HL-60 (cell line): ENCODE measurements around the gene USP8.

Experiments used
- DNase-seq, 2 experiments: peaks; one replicate each; pipeline ENCODE4 v3.0.0-alpha.2; 2010 to 2020; ENCODE audit warnings: low read depth in 1 of 2, low spot score in 1 of 2
- H3K27ac ChIP-seq: fragments of 250-450 bp; sonication (Bioruptor Pico); replicated peaks from 2 replicates; pipeline ENCODE4 v1.5.1; 2020; ENCODE audit warnings: mild to moderate bottlenecking, moderate library complexity
- H3K27me3 ChIP-seq: fragments of 250-450 bp; sonication (Bioruptor Pico); 2 replicates; pipeline ENCODE4 v1.5.1; 2021; ENCODE audit warnings: mild to moderate bottlenecking, moderate library complexity; ENCODE audit not compliant: insufficient read depth, poor library complexity, severe bottlenecking
- H3K4me3 ChIP-seq: replicated peaks from 2 replicates; pipeline ENCODE4 v1.5.1; 2011; ENCODE audit warnings: mild to moderate bottlenecking, control low read depth, low read length; ENCODE audit not compliant: insufficient read depth
- GABPA ChIP-seq: IDR thresholded peaks from 2 replicates; pipeline ENCODE4 v1.6.1; 2012; ENCODE audit warnings: low read depth
- POLR2AphosphoS5 ChIP-seq: IDR thresholded peaks from 2 replicates; pipeline ENCODE4 v1.6.1; 2012; ENCODE audit warnings: low read depth
- SPI1 ChIP-seq: IDR thresholded peaks from 2 replicates; pipeline ENCODE4 v1.6.1; 2012; ENCODE audit warnings: low read depth, mild to moderate bottlenecking, borderline replicate concordance
- TF ChIP-seq, protein P1 (sequence below): IDR thresholded peaks from 2 replicates; pipeline ENCODE4 v1.6.1; 2012; ENCODE audit warnings: low read depth; ENCODE audit not compliant: insufficient replicate concordance
- TF ChIP-seq, protein P2 (sequence below): IDR thresholded peaks from one replicate; pipeline ENCODE4 v1.5.1; 2011; ENCODE audit warnings: low read length, control low read depth, inconsistent platforms; ENCODE audit not compliant: insufficient read depth

Gene USP8

DNA sequence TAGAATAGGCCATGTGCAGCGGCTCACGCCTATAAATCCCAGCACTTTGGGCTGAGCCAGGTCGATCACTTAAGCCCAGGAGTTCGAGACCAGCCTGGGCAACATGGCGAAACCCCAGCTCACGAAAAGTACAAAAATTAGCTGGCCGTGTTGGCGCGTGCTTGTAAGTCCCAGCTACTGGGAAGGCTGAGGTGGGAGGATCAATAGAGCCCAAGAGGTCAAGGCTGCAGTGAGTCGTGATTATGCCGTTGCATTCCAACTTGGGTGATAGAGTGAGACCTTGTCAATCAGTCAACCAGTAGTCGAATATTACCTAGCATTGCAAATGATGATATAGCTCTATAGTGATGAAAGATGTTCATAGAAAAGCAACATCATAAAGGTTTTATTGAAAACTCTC, 51.9 kb downstream of the USP8 start:
- H3K27ac ChIP-seq = no peak overlapping the region
- no peak for DNase-seq
- TF ChIP-seq, protein P1, sequence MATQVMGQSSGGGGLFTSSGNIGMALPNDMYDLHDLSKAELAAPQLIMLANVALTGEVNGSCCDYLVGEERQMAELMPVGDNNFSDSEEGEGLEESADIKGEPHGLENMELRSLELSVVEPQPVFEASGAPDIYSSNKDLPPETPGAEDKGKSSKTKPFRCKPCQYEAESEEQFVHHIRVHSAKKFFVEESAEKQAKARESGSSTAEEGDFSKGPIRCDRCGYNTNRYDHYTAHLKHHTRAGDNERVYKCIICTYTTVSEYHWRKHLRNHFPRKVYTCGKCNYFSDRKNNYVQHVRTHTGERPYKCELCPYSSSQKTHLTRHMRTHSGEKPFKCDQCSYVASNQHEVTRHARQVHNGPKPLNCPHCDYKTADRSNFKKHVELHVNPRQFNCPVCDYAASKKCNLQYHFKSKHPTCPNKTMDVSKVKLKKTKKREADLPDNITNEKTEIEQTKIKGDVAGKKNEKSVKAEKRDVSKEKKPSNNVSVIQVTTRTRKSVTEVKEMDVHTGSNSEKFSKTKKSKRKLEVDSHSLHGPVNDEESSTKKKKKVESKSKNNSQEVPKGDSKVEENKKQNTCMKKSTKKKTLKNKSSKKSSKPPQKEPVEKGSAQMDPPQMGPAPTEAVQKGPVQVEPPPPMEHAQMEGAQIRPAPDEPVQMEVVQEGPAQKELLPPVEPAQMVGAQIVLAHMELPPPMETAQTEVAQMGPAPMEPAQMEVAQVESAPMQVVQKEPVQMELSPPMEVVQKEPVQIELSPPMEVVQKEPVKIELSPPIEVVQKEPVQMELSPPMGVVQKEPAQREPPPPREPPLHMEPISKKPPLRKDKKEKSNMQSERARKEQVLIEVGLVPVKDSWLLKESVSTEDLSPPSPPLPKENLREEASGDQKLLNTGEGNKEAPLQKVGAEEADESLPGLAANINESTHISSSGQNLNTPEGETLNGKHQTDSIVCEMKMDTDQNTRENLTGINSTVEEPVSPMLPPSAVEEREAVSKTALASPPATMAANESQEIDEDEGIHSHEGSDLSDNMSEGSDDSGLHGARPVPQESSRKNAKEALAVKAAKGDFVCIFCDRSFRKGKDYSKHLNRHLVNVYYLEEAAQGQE = no peak
- TF ChIP-seq POLR2AphosphoS5 (no peak), SPI1 (no peak), GABPA (no peak)
- TF ChIP-seq, protein P2, sequence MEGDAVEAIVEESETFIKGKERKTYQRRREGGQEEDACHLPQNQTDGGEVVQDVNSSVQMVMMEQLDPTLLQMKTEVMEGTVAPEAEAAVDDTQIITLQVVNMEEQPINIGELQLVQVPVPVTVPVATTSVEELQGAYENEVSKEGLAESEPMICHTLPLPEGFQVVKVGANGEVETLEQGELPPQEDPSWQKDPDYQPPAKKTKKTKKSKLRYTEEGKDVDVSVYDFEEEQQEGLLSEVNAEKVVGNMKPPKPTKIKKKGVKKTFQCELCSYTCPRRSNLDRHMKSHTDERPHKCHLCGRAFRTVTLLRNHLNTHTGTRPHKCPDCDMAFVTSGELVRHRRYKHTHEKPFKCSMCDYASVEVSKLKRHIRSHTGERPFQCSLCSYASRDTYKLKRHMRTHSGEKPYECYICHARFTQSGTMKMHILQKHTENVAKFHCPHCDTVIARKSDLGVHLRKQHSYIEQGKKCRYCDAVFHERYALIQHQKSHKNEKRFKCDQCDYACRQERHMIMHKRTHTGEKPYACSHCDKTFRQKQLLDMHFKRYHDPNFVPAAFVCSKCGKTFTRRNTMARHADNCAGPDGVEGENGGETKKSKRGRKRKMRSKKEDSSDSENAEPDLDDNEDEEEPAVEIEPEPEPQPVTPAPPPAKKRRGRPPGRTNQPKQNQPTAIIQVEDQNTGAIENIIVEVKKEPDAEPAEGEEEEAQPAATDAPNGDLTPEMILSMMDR = no peak
- H3K27me3 ChIP-seq = no peaks in the 10 kb centered on the region
- no peak overlapping the region for H3K4me3 ChIP-seq

DNA sequence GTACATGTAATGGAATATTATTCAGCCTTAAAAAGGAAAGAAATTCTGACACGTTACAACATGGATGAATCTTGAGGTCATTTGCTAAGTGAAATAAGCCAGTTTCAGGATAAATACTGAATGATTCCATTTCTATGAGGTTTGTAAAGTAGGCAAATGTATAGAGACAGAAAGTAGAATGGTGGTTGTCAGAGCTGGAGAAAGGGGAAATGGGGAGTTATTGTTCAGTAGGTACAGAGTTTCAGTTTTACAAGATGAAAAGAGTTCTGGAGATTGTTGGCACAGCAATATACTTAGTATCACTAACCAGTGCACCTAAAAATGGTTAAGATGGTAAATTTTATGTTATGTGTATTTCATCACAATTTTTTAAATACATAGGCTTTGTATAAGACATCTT, 60.6 kb downstream of the USP8 start:
- DNase-seq = no peak
- no peak for TF ChIP-seq SPI1
- TF ChIP-seq, protein P2 = no peak
- H3K4me3 ChIP-seq = no peak overlapping the region
- no peaks in the 10 kb centered on the region for H3K27me3 ChIP-seq
- H3K27ac ChIP-seq = no peak overlapping the region

DNA sequence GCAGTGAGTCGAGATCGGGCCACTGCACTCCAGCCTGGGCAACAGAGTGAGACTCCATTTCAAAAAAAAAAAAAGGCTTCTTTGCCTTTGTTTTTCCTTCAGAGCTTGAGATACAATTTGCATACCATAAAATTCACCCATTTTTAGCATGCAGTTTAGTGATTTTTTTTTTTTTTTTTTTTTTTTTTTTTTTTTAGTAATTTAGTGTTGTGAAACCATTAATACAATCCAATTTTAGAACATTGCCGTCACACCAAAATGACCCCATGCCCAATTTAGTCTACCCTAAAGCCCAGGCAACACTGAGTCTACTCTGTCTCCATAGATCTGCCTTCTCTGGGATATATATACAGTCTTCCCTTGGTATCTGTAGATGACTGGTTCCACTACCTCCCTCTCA, 61.2 kb downstream of the USP8 start:
- H3K4me3 ChIP-seq = no peak overlapping the region
- TF ChIP-seq POLR2AphosphoS5 (no peak), SPI1 (no peak), GABPA (no peak)
- TF ChIP-seq, protein P2 = no peak
- TF ChIP-seq, protein P1 = no peak
- H3K27ac ChIP-seq = no peak overlapping the region
- DNase-seq = no peak
- no peaks in the 10 kb centered on the region for H3K27me3 ChIP-seq

DNA sequence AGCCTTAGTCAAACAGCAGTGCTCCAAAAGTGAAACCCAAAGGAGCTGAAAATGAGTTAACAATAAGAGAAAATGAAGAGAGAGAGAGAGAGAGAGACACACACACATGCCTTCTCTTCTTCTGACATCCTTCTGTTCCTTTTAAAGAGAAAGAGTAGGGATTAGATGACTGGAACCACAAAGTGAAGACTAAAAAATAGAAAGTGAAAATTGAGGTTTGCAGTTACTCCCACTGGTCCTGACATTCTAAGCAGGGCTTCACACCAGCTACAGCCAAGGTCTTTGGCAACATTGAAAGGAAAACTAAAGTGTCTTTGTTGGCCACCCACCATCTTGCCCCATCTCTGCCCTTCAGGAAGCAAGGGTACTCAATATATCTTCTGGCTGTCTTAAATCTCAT, 63.1 kb downstream of the USP8 start:
- Histone ChIP-seq H3K27me3 (no peaks in the 10 kb centered on the region), H3K4me3 (no peak overlapping the region), H3K27ac (no peak overlapping the region)
- DNase-seq = no peak
- TF ChIP-seq SPI1 = no peak
- TF ChIP-seq, protein P2 = no peak
- TF ChIP-seq GABPA = no peak
- TF ChIP-seq, protein P1 = no peak
- TF ChIP-seq POLR2AphosphoS5 = no peak
